HG02571 (cell line): ENCODE data around the gene KRTAP9-3.
"Not testable (repeated sequence)": the region's sequence is repeated elsewhere in the genome, so short reads cannot be mapped to it uniquely, and the experiment has no call there.

Source experiments
- ATAC-seq: cut with Tn5 transposase; IDR thresholded peaks from one replicate; pipeline ENCODE4 v1.9.1; 2021; ENCODE audit warnings: mild to moderate bottlenecking, moderate library complexity; ENCODE audit not compliant: unreplicated experiment

KRTAP9-3 gene

GRCh38 chr17:41249637-41250240 lies 17.5 kb downstream of the KRTAP9-3 start, which contains the start of gene KRTAP9-4:
Gene KRTAP9-4, plus strand, starts transcription at chr17:41249687. Its CDS starts 34 bp downstream, at chr17:41249721.
- not testable (repeated sequence) for ATAC-seq

GRCh38 chr17:41251261-41251660 lies 19.0 kb downstream of the KRTAP9-3 start:
- ATAC-seq = no peak

- no peak for ATAC-seq
Observed at GRCh38 chr17:41254861-41255260, 22.6 kb downstream of the KRTAP9-3 start.

GRCh38 chr17:41255381-41256290 lies 23.4 kb downstream of the KRTAP9-3 start, which contains the start of gene KRTAP9-9:
Gene KRTAP9-9, plus strand, starts transcription at chr17:41255384.
- ATAC-seq = not testable (repeated sequence)

GRCh38 chr17:41256291-41256685 lies 24.0 kb downstream of the KRTAP9-3 start:
- ATAC-seq = no peak

- ATAC-seq = no peak
Observed at GRCh38 chr17:41258406-41258805, 26.2 kb downstream of the KRTAP9-3 start.

GRCh38 chr17:41263212-41263611 lies 31.0 kb downstream of the KRTAP9-3 start:
- no peak for ATAC-seq

GRCh38 chr17:41264599-41264998 lies 32.4 kb downstream of the KRTAP9-3 start:
- no peak for ATAC-seq

GRCh38 chr17:41265078-41265477 lies 32.8 kb downstream of the KRTAP9-3 start, which contains the start of gene KRTAP9-6:
Gene KRTAP9-6, plus strand, starts transcription at chr17:41265378. Its CDS starts 0 bp downstream, at chr17:41265378.
- ATAC-seq = no peak

GRCh38 chr17:41267711-41268110 lies 35.5 kb downstream of the KRTAP9-3 start:
- no peak for ATAC-seq

- not testable (repeated sequence) for ATAC-seq
Observed at GRCh38 chr17:41271323-41271722, 39.1 kb downstream of the KRTAP9-3 start.

GRCh38 chr17:41271858-41272257 lies 39.6 kb downstream of the KRTAP9-3 start:
- ATAC-seq = no peak

- ATAC-seq = not testable (repeated sequence)
Observed at GRCh38 chr17:41275648-41276190, 43.5 kb downstream of the KRTAP9-3 start, which contains the start of gene KRTAP9-7. Gene KRTAP9-7, plus strand, starts transcription at chr17:41275698. Its CDS starts 0 bp downstream, at chr17:41275698.

- no peak for ATAC-seq
Observed at GRCh38 chr17:41278176-41278955, 46.1 kb downstream of the KRTAP9-3 start.
